GM12878 (cell line): ENCODE measurements around the gene NTN1. TPM values are rescaled to one million over a fixed set of nuclear protein-coding genes. Genes with fewer than 3 reads are reported as not detected.

Experiments
- ATAC-seq: fragments of 200-7000 bp; cut with Tn5 transposase; 3 replicates; pipeline ENCODE4 v1.9.1; 2020; ENCODE audit warnings: mild to moderate bottlenecking, moderate library complexity
- BruUV-seq: library from RNA; stranded (reverse); fragments of 400-500 nt; replicated peaks from 2 replicates; lab custom pipeline; 2021; lab: Mats Ljungman, UMichigan
- CTCF ChIA-PET: fragments of 300-600 bp; sonication (Branson Sonifier 250); formaldehyde crosslinking; extraction: SDS; loops from one replicate; lab custom pipeline; 2021; ENCODE audit warnings: inconsistent platforms; lab: Yijun Ruan, JAX
- POLR2A ChIA-PET: fragments of 350-600 bp; formaldehyde crosslinking; extraction: SDS; loops from one replicate; lab custom pipeline; 2021; ENCODE audit warnings: inconsistent platforms; lab: Charles Lee
- RAD21 ChIA-PET: fragments of 300-600 bp; sonication (Branson Sonifier 250); formaldehyde crosslinking; loops from one replicate; lab custom pipeline; 2023; ENCODE audit warnings: antibody characterized with exemption; ENCODE audit not compliant: unreplicated experiment; lab: Charles Lee
- SMC1A ChIA-PET: fragments of 300-600 bp; sonication (Branson Sonifier 250); formaldehyde crosslinking; loops from one replicate; lab custom pipeline; 2023; ENCODE audit not compliant: unreplicated experiment, uncharacterized antibody; lab: Charles Lee
- DNase-seq: peaks from one replicate; pipeline ENCODE4 v3.0.0-alpha.2; 2011; ENCODE audit warnings: low read depth, low spot score
- FAIRE-seq: peaks from 3 replicates; lab custom pipeline; 2011; peaks lifted over from hg19 to GRCh38; lab: Jason Lieb, UNC
- H2AFZ ChIP-seq: 2 replicates; pipeline ENCODE4 v1.6.0; 2011; ENCODE audit warnings: low read depth, low read length, control low read depth; ENCODE audit not compliant: control insufficient read depth
- H3K27ac ChIP-seq: 2 replicates; pipeline ENCODE4 v1.5.1; 2011; ENCODE audit warnings: control low read depth; ENCODE audit not compliant: control insufficient read depth, insufficient read depth
- H3K27me3 ChIP-seq, 2 experiments: replicated peaks in 1 of 2; 2 replicates each; pipeline versions ENCODE4 v1.6.0 to v1.6.1; 2011; ENCODE audit warnings: low read length in 1 of 2; ENCODE audit not compliant: control insufficient read depth in 2 of 2, insufficient read depth in 2 of 2
- H3K36me3 ChIP-seq, 2 experiments: 2 replicates each; pipeline ENCODE4 v1.5.1; 2011; ENCODE audit warnings: low read length in 1 of 2; ENCODE audit not compliant: control insufficient read depth in 2 of 2, insufficient read depth in 2 of 2
- H3K4me1 ChIP-seq: 2 replicates; pipeline ENCODE4 v1.6.1; 2011; ENCODE audit warnings: mild to moderate bottlenecking, low read length, moderate library complexity, mixed read lengths; ENCODE audit not compliant: control insufficient read depth, insufficient read depth
- H3K4me2 ChIP-seq: 2 replicates; pipeline ENCODE4 v1.6.0; 2011; ENCODE audit warnings: control low read depth; ENCODE audit not compliant: control insufficient read depth, insufficient read depth
- H3K4me3 ChIP-seq: fragments of 200-600 bp; sonication (generic); 2 replicates; pipeline ENCODE4 v1.5.1; 2016
- H3K79me2 ChIP-seq: 2 replicates; pipeline ENCODE4 v1.6.0; 2011; ENCODE audit warnings: low read length; ENCODE audit not compliant: control insufficient read depth, insufficient read depth
- H3K9ac ChIP-seq: 2 replicates; pipeline ENCODE4 v1.8.0; 2011; ENCODE audit warnings: low read length, control low read depth, mixed read lengths; ENCODE audit not compliant: control insufficient read depth, insufficient read depth
- H3K9me3 ChIP-seq: replicated peaks from 3 replicates; pipeline ENCODE4 v1.5.1; 2011; ENCODE audit warnings: mild to moderate bottlenecking, low read length; ENCODE audit not compliant: control insufficient read depth, insufficient read depth
- H4K20me1 ChIP-seq: 2 replicates; pipeline ENCODE4 v1.6.0; 2011; ENCODE audit not compliant: control insufficient read depth, insufficient read depth
- BHLHE40 ChIP-seq, 2 experiments: fragments of 450-650 bp in 1 of 2; IDR thresholded peaks; 2 replicates each; pipeline ENCODE4 v1.6.1; 2011 to 2017; ENCODE audit warnings: low read depth in 2 of 2, borderline replicate concordance in 1 of 2, improper control_type of control experiment in 1 of 2, low read length in 1 of 2, mild to moderate bottlenecking in 1 of 2
- CHD1 ChIP-seq: IDR thresholded peaks from 2 replicates; pipeline ENCODE4 v1.6.1; 2012; ENCODE audit warnings: low read depth, low read length, improper control_type of control experiment
- CHD2 ChIP-seq: IDR thresholded peaks from 2 replicates; pipeline ENCODE4 v1.6.1; 2011; ENCODE audit warnings: low read depth, low read length, improper control_type of control experiment, borderline replicate concordance
- DPF2 ChIP-seq: fragments of 450-650 bp; IDR thresholded peaks from 2 replicates; pipeline ENCODE4 v1.6.1; 2017; ENCODE audit warnings: mild to moderate bottlenecking
- EGR1 ChIP-seq, 2 experiments: IDR thresholded peaks; 1 replicate in 1 of 2; 2 replicates in 1 of 2; pipeline ENCODE4 v1.6.1; 2011 to 2012; ENCODE audit warnings: low read depth in 2 of 2, low read length in 2 of 2, borderline replicate concordance in 1 of 2, mild to moderate bottlenecking in 1 of 2, moderate library complexity in 1 of 2
- EP300 ChIP-seq, 2 experiments: fragments of 150-350 bp in 1 of 2; IDR thresholded peaks; 2 replicates each; pipeline ENCODE4 v1.6.1; 2011 to 2012; ENCODE audit warnings: low read depth in 2 of 2, low read length in 2 of 2, borderline replicate concordance in 1 of 2, improper control_type of control experiment in 1 of 2, inconsistent platforms in 1 of 2; ENCODE audit not compliant: control insufficient read depth in 1 of 2
- EZH2 ChIP-seq: IDR thresholded peaks from 2 replicates; pipeline ENCODE4 v1.6.1; 2012; ENCODE audit warnings: low read depth, mild to moderate bottlenecking, control low read depth, inconsistent platforms, low read length, borderline replicate concordance; ENCODE audit not compliant: control insufficient read depth
- FOXM1 ChIP-seq: IDR thresholded peaks from 2 replicates; pipeline ENCODE4 v1.6.1; 2012; ENCODE audit warnings: low read depth, mild to moderate bottlenecking, inconsistent platforms, low read length, moderate library complexity
- HDAC6 ChIP-seq: fragments of 200-600 bp; sonication (generic); IDR thresholded peaks from one replicate; pipeline ENCODE4 v1.8.0; 2017; ENCODE audit warnings: antibody characterized with exemption; ENCODE audit not compliant: unreplicated experiment
- HSF1 ChIP-seq: fragments of 150-350 bp; IDR thresholded peaks from 2 replicates; pipeline ENCODE4 v1.6.1; 2014; ENCODE audit warnings: mild to moderate bottlenecking, low read depth, low read length
- JUNB ChIP-seq: IDR thresholded peaks from 2 replicates; pipeline ENCODE4 v1.6.1; 2016; ENCODE audit warnings: antibody characterized with exemption, mild to moderate bottlenecking
- MXI1 ChIP-seq: fragments of 150-350 bp; IDR thresholded peaks from 2 replicates; pipeline ENCODE4 v1.6.1; 2011; ENCODE audit warnings: low read depth, mild to moderate bottlenecking, inconsistent platforms, low read length, improper control_type of control experiment
- NR2C1 ChIP-seq: fragments of 450-650 bp; IDR thresholded peaks from 2 replicates; pipeline ENCODE4 v1.6.1; 2017; ENCODE audit warnings: antibody characterized with exemption, mild to moderate bottlenecking, moderate library complexity
- RELB ChIP-seq: fragments of 450-650 bp; IDR thresholded peaks from 2 replicates; pipeline ENCODE4 v1.6.1; 2017; ENCODE audit warnings: low read depth, mild to moderate bottlenecking, moderate library complexity
- SREBF1 ChIP-seq: IDR thresholded peaks from 2 replicates; pipeline ENCODE4 v1.6.1; 2012; ENCODE audit warnings: mild to moderate bottlenecking, low read length
- SREBF2 ChIP-seq: IDR thresholded peaks from 2 replicates; pipeline ENCODE4 v1.6.1; 2012; ENCODE audit warnings: mild to moderate bottlenecking, low read length
- SUPT20H ChIP-seq: IDR thresholded peaks from 2 replicates; pipeline ENCODE4 v1.6.1; 2011; ENCODE audit warnings: low read depth, mild to moderate bottlenecking, low read length, moderate library complexity, borderline replicate concordance; ENCODE audit not compliant: control insufficient read depth
- TCF3 ChIP-seq: IDR thresholded peaks from 2 replicates; pipeline ENCODE4 v1.6.1; 2012; ENCODE audit warnings: low read depth, mild to moderate bottlenecking, low read length, borderline replicate concordance; ENCODE audit not compliant: insufficient read depth
- YBX1 ChIP-seq: fragments of 450-650 bp; IDR thresholded peaks from 2 replicates; pipeline ENCODE4 v1.6.1; 2016; ENCODE audit warnings: antibody characterized with exemption
- ZNF274 ChIP-seq: IDR thresholded peaks from one replicate; pipeline ENCODE4 v1.8.0; 2011; ENCODE audit not compliant: insufficient read length, insufficient read depth
- WGBS: methylation state at CpG from one replicate; pipeline ENCODE4 v1.1.6; 2016; ENCODE audit warnings: low lambda C conversion rate; ENCODE audit not compliant: insufficient replicate concordance, insufficient coverage; ENCODE audit errors: missing lambda C conversion rate; 5-methylcytosine and 5-hydroxymethylcytosine counted together
- in situ Hi-C: fragments of 300-500 bp; cut with MboI; formaldehyde crosslinking; loops from 9 replicates; pipeline ENCODE4 v1.14.3; 2018; ENCODE audit warnings: mixed read lengths
- intact Hi-C: fragments of 100-400 bp; cut with micrococcal nuclease; formaldehyde crosslinking; loops from one replicate; pipeline ENCODE4 v1.14.2; 2022; ENCODE audit not compliant: unreplicated experiment
- polyA plus RNA-seq, 11 experiments: library from polyadenylated mRNA; depleted of rRNA in 4 of 11; unstranded in 6 of 11; stranded (reverse) in 5 of 11; fragments of >200 nt; fragmentation: Nextera tagmentation in 4 of 11; fragmentation: Illumina TruSeq in 1 of 11; extraction: Ambion mirVana in 4 of 11; extraction: Trizol in 1 of 11; gene quantifications; 1 replicate in 1 of 11; 2 replicates in 10 of 11; pipeline versions ENCODE4 v1.2.1 to v1.2.3, GENCODE V29; 2011 to 2016; ENCODE audit warnings: inconsistent platforms in 2 of 11, missing spikeins in 2 of 11, low read depth in 1 of 11
- total RNA-seq, 4 experiments: library from RNA; depleted of rRNA in 3 of 4; stranded (reverse); fragments of >200 nt in 3 of 4; fragmentation: Illumina TruSeq in 1 of 4; extraction: Trizol in 1 of 4; gene quantifications; 2 replicates each; pipeline versions ENCODE4 v1.2.1 to v1.2.3, GENCODE V29; 2013 to 2021

The NTN1 gene
- total and polyA plus RNA-seq, 10 of the 15 experiments (the other 5 are each of a cell fraction or from before 2014, with no cell fraction given) = 0.02 to 0.89 (median 0.35) TPM

- H2AFZ ChIP-seq = no peak overlapping the region
- CTCF ChIA-PET = no interaction called here
- no peak overlapping the region for H3K4me2 ChIP-seq
- in situ Hi-C loops (no loop called here), intact Hi-C loops (no loop called here)
- H3K27me3 ChIP-seq = no peaks in the 10 kb centered on the region
- no peak overlapping the region for H3K9ac ChIP-seq
- no peak for TF ChIP-seq YBX1
- no peak for TF ChIP-seq CHD2
- TF ChIP-seq DPF2 = no peak
- no peak for TF ChIP-seq HDAC6
- TF ChIP-seq BHLHE40 (IDR thresholded peaks at IDR 0.05; ENCODE audit: borderline replicate concordance in 1 of 2, low read depth in 2 of 2, low read length in 1 of 2) = no peak
- no peak for TF ChIP-seq SUPT20H
- TF ChIP-seq SREBF1 = no peak
- TF ChIP-seq RELB = no peak
- TF ChIP-seq FOXM1 = no peak
- TF ChIP-seq TCF3 = no peak
- TF ChIP-seq NR2C1 = no peak
- no peak for TF ChIP-seq JUNB
- TF ChIP-seq HSF1 = no peak
- TF ChIP-seq MXI1 = no peak
- TF ChIP-seq ZNF274 = no peak
- TF ChIP-seq CHD1 = no peak
- no peak for TF ChIP-seq EGR1 (IDR thresholded peaks at IDR 0.05; ENCODE audit: borderline replicate concordance in 1 of 2, low read depth in 2 of 2, low read length in 2 of 2)
- no peak for TF ChIP-seq EP300 (IDR thresholded peaks at IDR 0.05; ENCODE audit: borderline replicate concordance in 1 of 2, control insufficient read depth in 1 of 2, low read depth in 2 of 2, low read length in 2 of 2)
- TF ChIP-seq SREBF2 = no peak
- no peak for TF ChIP-seq EZH2
- no peaks in the 10 kb centered on the region for H3K4me1 ChIP-seq
- no peaks in the 10 kb centered on the region for H3K79me2 ChIP-seq
- BruUV-seq = no TSS peak
- FAIRE-seq (no peak), DNase-seq (no peak), ATAC-seq (no peak)
- SMC1A ChIA-PET = no interaction called here
- RAD21 ChIA-PET = no interaction called here
- no peaks in the 10 kb centered on the region for H3K36me3 ChIP-seq
- no peak overlapping the region for H3K27ac ChIP-seq
- H3K9me3 ChIP-seq = no peaks in the 10 kb centered on the region
- no peak overlapping the region for H3K4me3 ChIP-seq
- 91% methylated on average over 3 of the region's 3 CpGs for WGBS
- POLR2A ChIA-PET = no interaction called here
- H4K20me1 ChIP-seq = no peaks in the 10 kb centered on the region; the same call in 1 of the 2 replicates
Measured at GRCh38 chr17:9174312-9174711, 153.0 kb downstream of the NTN1 start.
